GM20000 (cell line): ENCODE results near the gene PAMR1.

Experiments used
- DNase-seq: peaks from one replicate; pipeline ENCODE4 v3.0.0; 2012; ENCODE audit warnings: low spot score
- CTCF ChIP-seq: IDR thresholded peaks from 2 replicates; pipeline ENCODE4 v1.5.1; 2012; ENCODE audit warnings: mild to moderate bottlenecking, control low read depth; ENCODE audit errors: extremely low read depth, missing control alignments

PAMR1 gene

GRCh38 chr11:35459489-35459888 lies 65.9 kb downstream of the PAMR1 start:
- no peak for DNase-seq
- TF ChIP-seq CTCF: no peak

- DNase-seq: no peak
- TF ChIP-seq CTCF: no peak
These were observed 66.6 kb downstream of the PAMR1 start for GRCh38 chr11:35458846-35459245.

GRCh38 chr11:35454362-35454761 lies 71.1 kb downstream of the PAMR1 start:
- no peak for DNase-seq
- no peak for TF ChIP-seq CTCF

GRCh38 chr11:35436581-35437250 lies 88.7 kb downstream of the PAMR1 start:
- no peak for DNase-seq
- no peak for TF ChIP-seq CTCF

- no peak for DNase-seq
- TF ChIP-seq CTCF: no peak
These were observed 91.8 kb downstream of the PAMR1 start for GRCh38 chr11:35433588-35433987.

- DNase-seq: no peak
- TF ChIP-seq CTCF: no peak
These were observed 93.0 kb downstream of the PAMR1 start for GRCh38 chr11:35432464-35432863.

GRCh38 chr11:35427071-35427470 lies 98.3 kb downstream of the PAMR1 start:
- TF ChIP-seq CTCF: no peak
- no peak for DNase-seq
